Activated CD8-positive, alpha-beta T cell treated with anti-CD3 and anti-CD28 coated beads, Interleukin-2, amount 10 ng/mL, durations not matched to agents 7 days and 5 days (primary cell): ENCODE results near the gene RNMT. TPM values are rescaled to one million over a fixed set of nuclear protein-coding genes. Genes with fewer than 3 reads are reported as not detected.

Source experiments
- ATAC-seq: fragments of 150-1000 bp; cut with Tn5 transposase; one replicate; pipeline ENCODE4 v1.10.0; 2021; ENCODE audit warnings: moderate library complexity
- CTCF ChIA-PET: fragments of 350-600 bp; sonication (Branson Sonifier 250); formaldehyde crosslinking; loops from one replicate; lab custom pipeline; 2021; ENCODE audit warnings: antibody characterized with exemption; lab: Charles Lee
- POLR2A ChIA-PET: fragments of 350-600 bp; sonication (Branson Sonifier 250); formaldehyde crosslinking; loops from one replicate; lab custom pipeline; 2021; ENCODE audit warnings: antibody characterized with exemption; lab: Charles Lee
- DNase-seq: peaks from one replicate; pipeline ENCODE4 v3.0.0-alpha.2; 2020
- H3K27ac Mint-ChIP-seq: one replicate; pipeline ENCODE4 v1.8.0; 2021; ENCODE audit warnings: mild to moderate bottlenecking, mixed read lengths
- H3K27me3 Mint-ChIP-seq: one replicate; pipeline ENCODE4 v1.8.0; 2021; ENCODE audit warnings: low read depth, mixed read lengths
- H3K36me3 Mint-ChIP-seq: one replicate; pipeline ENCODE4 v1.8.0; 2021; ENCODE audit warnings: low read depth, mixed read lengths
- H3K4me1 Mint-ChIP-seq: one replicate; pipeline ENCODE4 v1.8.0; 2021; ENCODE audit warnings: low read depth, mixed read lengths
- H3K4me3 Mint-ChIP-seq: one replicate; pipeline ENCODE4 v1.8.0; 2021; ENCODE audit warnings: mild to moderate bottlenecking, mixed read lengths
- H3K9me3 Mint-ChIP-seq: one replicate; pipeline ENCODE4 v1.8.0; 2022; ENCODE audit warnings: mixed read lengths; ENCODE audit not compliant: insufficient read depth
- total RNA-seq, 2 experiments: library from RNA; stranded (reverse); gene quantifications; one replicate each; pipeline ENCODE4 v1.2.3, GENCODE V29; 2021

RNMT gene
- total RNA-seq, 2 experiments from 2014 or later = 31.2 to 37.7 TPM

GRCh38 chr18:13813271-13813849 lies 86.9 kb downstream of the RNMT start:
- no peak overlapping the region for H3K4me3 Mint-ChIP-seq
- ChIA-PET POLR2A (no interaction called here), CTCF (interaction anchor here (0.7 to 4.5 kb wide), 24 partner anchors 8 to 688 kb away, joined by 3 to 36 read pairs (median 4); partner anchors contain the start of genes MC2R and MC5R)
- peaks cover 15% of the 10 kb centered on the region for H3K27me3 Mint-ChIP-seq
- H3K36me3 Mint-ChIP-seq = no peaks in the 10 kb centered on the region
- DNase-seq = peak; percentile 66
- H3K27ac Mint-ChIP-seq = no peak overlapping the region
- no peaks in the 10 kb centered on the region for H3K9me3 Mint-ChIP-seq
- peak; percentile 79 for ATAC-seq
- no peaks in the 10 kb centered on the region for H3K4me1 Mint-ChIP-seq

Other genes with a start within 250 kb of the RNMT start
- gene FAM210A, start 115 bp upstream of the RNMT start, total RNA-seq = 10 to 100 TPM; 25.1 to 30.2 TPM
- gene MC5R, start 97.5 kb downstream of the RNMT start, total RNA-seq = not detected
- not detected for gene MC2R, start 188.9 kb downstream of the RNMT start, total RNA-seq